AG04449 (cell line): Measurements from ENCODE around the gene CEP78.
A peak's percentile ranks its signal among the peaks of the same experiment; 100 is the strongest.

Experiments used
- CTCF ChIA-PET: fragments of 350-600 bp; formaldehyde crosslinking; extraction: SDS; loops from one replicate; lab custom pipeline; 2021; ENCODE audit warnings: antibody characterized with exemption; lab: Yijun Ruan, JAX
- POLR2A ChIA-PET: fragments of 400-600, 350-600 bp; formaldehyde crosslinking; extraction: SDS; loops from one replicate; lab custom pipeline; 2020; ENCODE audit warnings: antibody characterized with exemption, inconsistent platforms; lab: Yijun Ruan, JAX
- DNase-seq: peaks from one replicate; pipeline ENCODE4 v3.0.0-alpha.2; 2010; ENCODE audit warnings: low read depth, low spot score
- H3K4me3 ChIP-seq: 2 replicates; pipeline ENCODE4 v1.5.1; 2011; ENCODE audit warnings: low read depth, mild to moderate bottlenecking, control low read depth, low read length
- CTCF ChIP-seq: IDR thresholded peaks from one replicate; pipeline ENCODE4 v1.5.1; 2011; ENCODE audit warnings: mild to moderate bottlenecking, moderate library complexity, low read length, control low read depth, inconsistent platforms; ENCODE audit not compliant: insufficient read depth; ENCODE audit errors: missing control alignments

The CEP78 gene

GRCh38 chr9:78238046-78239038, 2.5 kb downstream of the CEP78 start:
- no peak overlapping the region for H3K4me3 ChIP-seq
- CTCF ChIA-PET, result interaction anchor here (1.4 kb wide), 1 partner anchor 201 kb away, joined by 3 read pairs; no protein-coding TSS in a partner anchor
- DNase-seq, result no peak
- TF ChIP-seq CTCF, result no peak
- POLR2A ChIA-PET, result no interaction called here

- CTCF ChIA-PET, result interaction anchor here (1.0 to 1.4 kb wide), 3 partner anchors 10 to 200 kb away, joined by 3 read pairs; no protein-coding TSS in a partner anchor
- POLR2A ChIA-PET, result interaction anchor here (0.5 kb wide), 1 partner anchor 626 kb away, joined by 3 read pairs; no protein-coding TSS in a partner anchor
- no peak overlapping the region for H3K4me3 ChIP-seq
- TF ChIP-seq CTCF, result peak; percentile 21
- no peak for DNase-seq
These were observed 3.6 kb downstream of the CEP78 start for GRCh38 chr9:78239506-78239905.

GRCh38 chr9:78242041-78242440, 6.2 kb downstream of the CEP78 start:
- DNase-seq, result no peak
- no peak for TF ChIP-seq CTCF
- CTCF ChIA-PET, result no interaction called here
- POLR2A ChIA-PET, result no interaction called here
- no peak overlapping the region for H3K4me3 ChIP-seq

- ChIA-PET CTCF (no interaction called here), POLR2A (no interaction called here)
- no peak for TF ChIP-seq CTCF
- DNase-seq, result no peak
- H3K4me3 ChIP-seq, result no peak overlapping the region
These were observed 7.3 kb downstream of the CEP78 start for GRCh38 chr9:78243130-78243529.

GRCh38 chr9:78245401-78245800, 9.5 kb downstream of the CEP78 start:
- no peak for DNase-seq
- no peak overlapping the region for H3K4me3 ChIP-seq
- ChIA-PET CTCF (no interaction called here), POLR2A (no interaction called here)
- no peak for TF ChIP-seq CTCF

GRCh38 chr9:78248635-78249034, 12.8 kb downstream of the CEP78 start:
- ChIA-PET POLR2A (no interaction called here), CTCF (interaction anchor here (2.1 to 2.3 kb wide), 2 partner anchors 12 kb away, joined by 5 to 7 read pairs; partner anchors contain the start of gene CEP78)
- no peak for DNase-seq
- no peak overlapping the region for H3K4me3 ChIP-seq
- TF ChIP-seq CTCF, result no peak
